ENCODE results near the gene LLGL2.

DNA sequence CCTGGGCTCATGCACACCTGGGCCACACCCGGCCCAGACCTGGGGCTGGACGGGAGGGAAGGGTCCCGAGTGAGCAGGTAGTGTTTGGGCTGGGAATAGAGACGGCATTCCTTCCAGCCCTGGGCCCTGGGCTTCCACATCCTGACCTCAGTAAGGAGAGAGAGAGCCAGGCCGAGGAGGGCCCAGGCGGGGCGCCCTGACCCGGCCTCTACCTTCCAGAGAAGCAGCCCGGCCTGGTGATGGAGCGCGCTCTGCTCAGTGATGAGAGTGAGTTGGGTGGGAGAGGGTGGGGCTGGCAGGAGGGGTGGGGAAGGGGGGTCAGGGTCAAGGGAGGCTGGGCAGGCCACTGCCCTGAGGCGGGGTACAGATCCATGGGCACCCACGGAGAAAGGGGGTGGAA lies 48.5 kb downstream of the LLGL2 start:
- TF ChIP-seq POLR2A (IDR thresholded peaks at IDR 0.05) (no peak), POLR2AphosphoS5 (IDR thresholded peaks at IDR 0.05) (no peak)
- TF ChIP-seq, protein P1, sequence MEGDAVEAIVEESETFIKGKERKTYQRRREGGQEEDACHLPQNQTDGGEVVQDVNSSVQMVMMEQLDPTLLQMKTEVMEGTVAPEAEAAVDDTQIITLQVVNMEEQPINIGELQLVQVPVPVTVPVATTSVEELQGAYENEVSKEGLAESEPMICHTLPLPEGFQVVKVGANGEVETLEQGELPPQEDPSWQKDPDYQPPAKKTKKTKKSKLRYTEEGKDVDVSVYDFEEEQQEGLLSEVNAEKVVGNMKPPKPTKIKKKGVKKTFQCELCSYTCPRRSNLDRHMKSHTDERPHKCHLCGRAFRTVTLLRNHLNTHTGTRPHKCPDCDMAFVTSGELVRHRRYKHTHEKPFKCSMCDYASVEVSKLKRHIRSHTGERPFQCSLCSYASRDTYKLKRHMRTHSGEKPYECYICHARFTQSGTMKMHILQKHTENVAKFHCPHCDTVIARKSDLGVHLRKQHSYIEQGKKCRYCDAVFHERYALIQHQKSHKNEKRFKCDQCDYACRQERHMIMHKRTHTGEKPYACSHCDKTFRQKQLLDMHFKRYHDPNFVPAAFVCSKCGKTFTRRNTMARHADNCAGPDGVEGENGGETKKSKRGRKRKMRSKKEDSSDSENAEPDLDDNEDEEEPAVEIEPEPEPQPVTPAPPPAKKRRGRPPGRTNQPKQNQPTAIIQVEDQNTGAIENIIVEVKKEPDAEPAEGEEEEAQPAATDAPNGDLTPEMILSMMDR (IDR thresholded peaks at IDR 0.05) = no peak
